Mucosa of rectum (tissue), 2 donors: ENCODE data around the gene RAPGEF1.

Experiments used
- H3K27ac ChIP-seq, 2 donors: one replicate each; pipeline ENCODE4 v1.7.0; 2013; ENCODE audit warnings: inconsistent platforms in 2 of 2, low read depth in 2 of 2, low read length in 2 of 2
- H3K27me3 ChIP-seq, 2 donors: one replicate each; pipeline ENCODE4 v1.7.0; 2013; ENCODE audit warnings: low read length in 2 of 2; ENCODE audit not compliant: control insufficient read depth in 2 of 2, insufficient read depth in 2 of 2
- H3K36me3 ChIP-seq, 2 donors: one replicate each; pipeline ENCODE4 v1.7.0; 2013; ENCODE audit warnings: low read length in 2 of 2; ENCODE audit not compliant: control insufficient read depth in 2 of 2, insufficient read depth in 2 of 2
- H3K4me1 ChIP-seq, 2 donors: one replicate each; pipeline ENCODE4 v1.7.0; 2013; ENCODE audit warnings: low read length in 2 of 2, mild to moderate bottlenecking in 1 of 2; ENCODE audit not compliant: control insufficient read depth in 2 of 2, insufficient read depth in 2 of 2
- H3K4me3 ChIP-seq, 2 donors: one replicate each; pipeline ENCODE4 v1.7.0; 2013; ENCODE audit warnings: low read length in 2 of 2
- H3K9ac ChIP-seq, 2 donors: one replicate each; pipeline ENCODE4 v1.7.0; 2013; ENCODE audit warnings: low read length in 2 of 2, low read depth in 1 of 2, mild to moderate bottlenecking in 1 of 2
- H3K9me3 ChIP-seq, 2 donors: one replicate each; pipeline ENCODE4 v1.7.0; 2013; ENCODE audit warnings: low read length in 2 of 2; ENCODE audit not compliant: control insufficient read depth in 2 of 2
- donor health status: healthy.
- donor health status: Normal muscosa, but diverticular disease.

Gene RAPGEF1

GRCh38 chr9:131701789-131702337 lies 38.0 kb downstream of the RAPGEF1 start:
- H3K27ac ChIP-seq = no peak overlapping the region
- peaks cover 26 to 36% of the 10 kb centered on the region in 2 donors for H3K4me1 ChIP-seq
- no peaks in the 10 kb centered on the region for H3K36me3 ChIP-seq
- H3K9ac ChIP-seq = no peak overlapping the region
- no peaks in the 10 kb centered on the region for H3K9me3 ChIP-seq
- no peaks in the 10 kb centered on the region for H3K27me3 ChIP-seq
- no peak overlapping the region for H3K4me3 ChIP-seq

- no peaks in the 10 kb centered on the region for H3K36me3 ChIP-seq
- H3K27me3 ChIP-seq = no peaks in the 10 kb centered on the region
- peaks cover 23 to 32% of the 10 kb centered on the region in 2 donors for H3K4me1 ChIP-seq
- H3K27ac ChIP-seq = no peak overlapping the region
- no peak overlapping the region for H3K9ac ChIP-seq
- no peaks in the 10 kb centered on the region for H3K9me3 ChIP-seq
- no peak overlapping the region for H3K4me3 ChIP-seq
These were observed 38.5 kb downstream of the RAPGEF1 start for GRCh38 chr9:131701436-131701781.

DNA sequence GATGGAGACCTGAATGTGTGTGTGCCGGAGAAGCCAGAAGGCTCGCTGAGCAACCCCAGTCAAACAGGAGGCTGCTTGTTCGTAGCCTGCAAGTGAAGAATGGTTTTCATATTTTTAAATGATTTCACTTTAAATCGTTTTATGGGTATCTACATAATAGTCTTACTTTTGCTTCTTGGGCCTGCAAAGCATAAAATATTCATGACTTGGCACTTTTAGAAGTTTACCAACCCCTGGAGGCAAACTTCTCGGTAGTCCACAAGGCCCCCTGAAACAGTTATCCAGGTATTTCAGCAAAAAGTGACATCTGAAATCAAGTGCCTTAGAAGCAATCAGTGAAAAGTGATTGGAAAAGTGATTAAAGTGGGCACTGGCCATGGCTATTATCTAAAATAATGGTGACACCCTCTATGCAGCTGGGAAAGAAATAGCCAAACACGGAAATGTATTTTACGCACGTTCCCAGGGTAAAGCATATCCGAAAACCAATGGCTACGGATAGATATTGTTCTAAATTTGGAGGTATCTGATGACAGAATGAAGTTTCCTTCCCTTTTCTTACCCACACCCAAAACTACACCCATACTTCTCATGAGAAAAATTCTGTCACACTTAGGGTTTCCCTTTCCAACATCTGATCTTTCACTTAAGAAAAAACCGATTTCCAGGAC lies 39.0 kb downstream of the RAPGEF1 start:
- Histone ChIP-seq H3K9ac (no peak overlapping the region), H3K4me3 (no peak overlapping the region), H3K4me1 (peaks cover 19 to 29% of the 10 kb centered on the region in 2 donors), H3K36me3 (no peaks in the 10 kb centered on the region), H3K27ac (no peak overlapping the region), H3K27me3 (no peaks in the 10 kb centered on the region), H3K9me3 (no peaks in the 10 kb centered on the region)

GRCh38 chr9:131700076-131700475 lies 39.8 kb downstream of the RAPGEF1 start:
- Histone ChIP-seq H3K27ac (no peak overlapping the region), H3K4me3 (no peak overlapping the region), H3K27me3 (no peaks in the 10 kb centered on the region), H3K4me1 (peaks cover 11 to 21% of the 10 kb centered on the region in 2 donors), H3K36me3 (peaks cover 0 to 2% of the 10 kb centered on the region in 2 donors), H3K9ac (no peak overlapping the region), H3K9me3 (no peaks in the 10 kb centered on the region)

DNA sequence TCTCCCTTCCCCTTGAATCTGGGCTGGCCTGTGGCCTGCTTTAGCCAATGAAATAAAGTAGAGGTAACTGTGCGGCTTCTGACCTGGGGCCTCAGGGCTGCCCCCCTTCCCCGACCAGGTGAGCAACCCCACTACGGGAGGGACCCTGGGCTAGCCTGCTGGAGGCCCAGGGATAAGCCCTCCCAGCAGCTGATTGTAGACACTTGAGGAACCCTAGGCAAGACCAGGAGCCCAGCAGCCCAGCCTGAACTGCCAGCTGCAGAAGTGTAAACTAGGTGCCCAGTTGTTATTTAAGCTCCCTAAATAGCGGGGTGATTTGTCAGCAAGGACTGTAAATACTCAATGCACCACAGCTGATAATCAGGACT lies 41.3 kb downstream of the RAPGEF1 start:
- no peak overlapping the region for H3K9ac ChIP-seq
- H3K4me3 ChIP-seq = no peak overlapping the region
- no peaks in the 10 kb centered on the region for H3K9me3 ChIP-seq
- H3K4me1 ChIP-seq = peaks cover under 1 to 6% of the 10 kb centered on the region in 2 donors
- H3K36me3 ChIP-seq = peaks cover 0 to 2% of the 10 kb centered on the region in 2 donors
- H3K27ac ChIP-seq = peak overlapping the region in 1 of 2 donors; percentile 26
- H3K27me3 ChIP-seq = no peaks in the 10 kb centered on the region

DNA sequence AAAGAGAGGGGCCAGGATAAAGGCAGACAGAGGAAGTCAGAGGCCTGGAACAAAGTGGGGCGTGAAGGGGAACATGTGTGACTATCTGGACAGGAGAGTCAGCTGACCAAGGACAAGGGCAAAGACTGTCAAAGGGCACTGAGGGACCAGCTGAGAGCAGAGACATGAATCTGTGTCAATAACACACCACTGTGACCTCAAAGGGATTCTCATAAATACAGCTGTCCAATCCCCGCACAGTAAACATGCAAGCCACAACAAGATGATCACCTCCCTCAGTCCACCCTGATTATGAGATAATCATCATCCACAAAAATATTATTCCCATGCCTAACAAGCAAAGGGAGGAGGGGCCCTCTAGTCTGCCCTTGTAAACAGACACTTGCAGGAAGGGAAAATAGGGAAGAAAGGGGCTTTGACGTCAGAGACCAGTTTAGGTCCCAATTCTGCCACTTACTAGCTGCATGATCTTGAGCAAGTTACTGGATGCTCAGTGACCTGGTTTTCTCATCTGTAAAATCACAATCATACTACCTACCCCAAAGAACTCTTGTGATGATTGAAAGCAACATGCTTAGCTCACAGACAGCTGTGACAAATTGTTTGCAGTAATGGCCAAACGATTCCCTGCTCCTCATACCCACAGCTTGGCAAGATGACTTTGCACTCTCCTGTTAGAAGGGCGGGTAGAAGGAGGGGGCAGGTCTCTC lies 41.8 kb downstream of the RAPGEF1 start:
- H3K4me1 ChIP-seq = peaks cover 0 to 4% of the 10 kb centered on the region in 2 donors
- peaks cover 0 to 2% of the 10 kb centered on the region in 2 donors for H3K36me3 ChIP-seq
- no peaks in the 10 kb centered on the region for H3K9me3 ChIP-seq
- peak overlapping the region in 1 of 2 donors; percentile 26 for H3K27ac ChIP-seq
- no peaks in the 10 kb centered on the region for H3K27me3 ChIP-seq
- no peak overlapping the region for H3K4me3 ChIP-seq
- H3K9ac ChIP-seq = no peak overlapping the region

DNA sequence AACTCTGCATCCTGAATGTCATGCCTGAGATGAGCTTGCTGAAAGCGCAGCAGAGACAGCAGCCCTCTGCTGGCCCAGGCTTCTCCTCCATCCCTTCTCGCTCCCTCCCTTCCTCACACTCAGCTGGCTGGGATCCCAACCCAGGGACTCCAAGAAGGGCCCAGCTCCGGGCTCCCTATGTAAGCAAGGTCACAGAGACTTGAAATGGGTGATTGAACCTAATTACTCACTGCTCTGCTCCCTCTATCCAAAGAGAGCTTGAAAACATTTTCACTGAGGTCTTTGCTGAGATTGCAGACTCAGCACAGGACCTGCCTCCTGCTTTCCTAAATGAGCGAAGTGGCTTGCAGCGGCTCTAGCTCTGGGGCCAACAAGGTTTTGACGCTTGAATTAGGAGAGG lies 42.8 kb downstream of the RAPGEF1 start:
- Histone ChIP-seq H3K27ac (no peak overlapping the region), H3K4me1 (peaks cover 0 to 4% of the 10 kb centered on the region in 2 donors), H3K27me3 (no peaks in the 10 kb centered on the region), H3K4me3 (no peak overlapping the region), H3K9ac (no peak overlapping the region), H3K36me3 (peaks cover 0 to 2% of the 10 kb centered on the region in 2 donors), H3K9me3 (no peaks in the 10 kb centered on the region)

DNA sequence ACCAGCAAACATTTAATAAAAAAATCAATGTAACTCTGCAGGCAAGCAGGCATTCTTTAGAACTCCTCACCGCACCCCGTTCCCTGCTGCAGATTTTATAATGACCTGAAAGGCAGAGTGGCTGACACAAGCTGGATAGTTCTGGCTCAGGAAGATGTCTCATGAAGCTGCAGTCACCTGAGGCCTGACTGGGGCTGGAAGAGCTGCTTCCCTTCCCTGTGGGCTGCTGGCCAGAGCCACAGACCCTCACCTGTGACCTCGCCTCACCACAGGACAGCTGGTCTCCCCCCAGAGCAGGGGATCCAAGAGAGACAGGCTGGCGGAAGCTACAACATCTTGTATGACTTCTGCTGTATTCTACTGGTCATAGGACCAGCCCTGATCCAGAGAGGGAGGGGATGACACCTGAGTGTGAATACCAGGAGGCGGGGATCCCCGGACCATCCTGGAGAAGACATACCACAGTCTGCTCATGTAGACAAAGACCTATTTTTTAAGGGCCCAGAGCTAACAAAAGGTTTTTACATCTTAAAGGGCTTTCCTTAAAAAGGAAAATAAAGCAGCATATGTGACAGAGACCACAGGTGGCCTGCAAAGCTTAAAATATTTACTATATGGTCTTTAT lies 43.9 kb downstream of the RAPGEF1 start:
- H3K9me3 ChIP-seq = no peaks in the 10 kb centered on the region
- no peak overlapping the region for H3K27ac ChIP-seq
- no peak overlapping the region for H3K9ac ChIP-seq
- no peaks in the 10 kb centered on the region for H3K27me3 ChIP-seq
- H3K4me3 ChIP-seq = no peak overlapping the region
- H3K4me1 ChIP-seq = peaks cover 0 to 4% of the 10 kb centered on the region in 2 donors
- H3K36me3 ChIP-seq = peaks cover 0 to 2% of the 10 kb centered on the region in 2 donors

- no peak overlapping the region for H3K9ac ChIP-seq
- H3K36me3 ChIP-seq = peaks cover 0 to 2% of the 10 kb centered on the region in 2 donors
- H3K9me3 ChIP-seq = no peaks in the 10 kb centered on the region
- H3K4me3 ChIP-seq = no peak overlapping the region
- no peak overlapping the region for H3K27ac ChIP-seq
- peaks cover 0 to 4% of the 10 kb centered on the region in 2 donors for H3K4me1 ChIP-seq
- no peaks in the 10 kb centered on the region for H3K27me3 ChIP-seq
These were observed 44.5 kb downstream of the RAPGEF1 start for GRCh38 chr9:131695366-131695765.
